KMS-11 (cell line): ENCODE data around the gene BABAM2.
"Not testable (repeated sequence)": the region's sequence is repeated elsewhere in the genome, so short reads cannot be mapped to it uniquely, and the experiment has no call there.

Source experiments
- H2AFZ ChIP-seq: fragments of 200-600 bp; sonication (generic); 2 replicates; pipeline ENCODE4 v1.6.1; 2016; ENCODE audit warnings: antibody characterized with exemption, mixed run types, low read depth
- H3K27ac ChIP-seq: fragments of 200-600 bp; sonication (generic); 2 replicates; pipeline ENCODE4 v1.6.1; 2016; ENCODE audit warnings: mild to moderate bottlenecking, mixed run types
- H3K27me3 ChIP-seq: fragments of 200-600 bp; sonication (generic); 2 replicates; pipeline ENCODE4 v1.6.1; 2017; ENCODE audit warnings: mild to moderate bottlenecking, low read depth, mixed run types, moderate library complexity; ENCODE audit not compliant: insufficient read depth
- H3K36me3 ChIP-seq: fragments of 200-600 bp; sonication (generic); 2 replicates; pipeline ENCODE4 v1.6.1; 2017; ENCODE audit warnings: mild to moderate bottlenecking, mixed run types; ENCODE audit not compliant: insufficient read depth
- H3K4me1 ChIP-seq: fragments of 200-600 bp; sonication (generic); 2 replicates; pipeline ENCODE4 v1.6.1; 2016; ENCODE audit warnings: mild to moderate bottlenecking, low read depth, mixed run types; ENCODE audit not compliant: poor library complexity, severe bottlenecking
- H3K4me2 ChIP-seq: fragments of 200-600 bp; sonication (generic); 2 replicates; pipeline ENCODE4 v1.7.0; 2016; ENCODE audit warnings: mild to moderate bottlenecking, mixed run types
- H3K4me3 ChIP-seq: fragments of 200-600 bp; sonication (generic); IDR thresholded peaks from 2 replicates; pipeline ENCODE4 v1.6.1; 2017; ENCODE audit warnings: low read depth, low read length, mixed read lengths; ENCODE audit not compliant: insufficient read depth
- H3K79me2 ChIP-seq: fragments of 200-600 bp; sonication (generic); 2 replicates; pipeline ENCODE4 v1.6.1; 2016; ENCODE audit warnings: low read depth, mixed run types; ENCODE audit not compliant: insufficient read depth
- H3K9ac ChIP-seq: fragments of 200-600 bp; sonication (generic); 2 replicates; pipeline ENCODE4 v1.6.1; 2016; ENCODE audit warnings: mild to moderate bottlenecking, mixed run types
- H4K20me1 ChIP-seq: fragments of 200-600 bp; sonication (generic); 2 replicates; pipeline ENCODE4 v1.6.1; 2016; ENCODE audit warnings: mild to moderate bottlenecking, mixed run types; ENCODE audit not compliant: insufficient read depth
- CTCF ChIP-seq: fragments of 200-600 bp; sonication (generic); conservative IDR thresholded peaks from 2 replicates; pipeline ENCODE4 v1.6.1; 2017; ENCODE audit warnings: low read depth, mild to moderate bottlenecking, antibody characterized with exemption, low read length, moderate library complexity, mixed read lengths

The BABAM2 gene

GRCh38 chr2:28101892-28102291 lies 211.4 kb downstream of the BABAM2 start:
- Histone ChIP-seq H3K4me3 (no peak overlapping the region), H3K27ac (no peak overlapping the region), H4K20me1 (no peaks in the 10 kb centered on the region), H3K9ac (no peak overlapping the region), H3K4me1 (no peaks in the 10 kb centered on the region), H2AFZ (no peak overlapping the region), H3K36me3 (no peaks in the 10 kb centered on the region), H3K27me3 (no peaks in the 10 kb centered on the region), H3K79me2 (no peaks in the 10 kb centered on the region), H3K4me2 (no peak overlapping the region)
- TF ChIP-seq CTCF = no peak

GRCh38 chr2:28102455-28102874 lies 211.9 kb downstream of the BABAM2 start:
- no peak overlapping the region for H3K27ac ChIP-seq
- no peak overlapping the region for H3K4me2 ChIP-seq
- H4K20me1 ChIP-seq = no peaks in the 10 kb centered on the region
- H3K27me3 ChIP-seq = no peaks in the 10 kb centered on the region
- H3K79me2 ChIP-seq = no peaks in the 10 kb centered on the region
- TF ChIP-seq CTCF = no peak
- no peak overlapping the region for H3K9ac ChIP-seq
- H3K36me3 ChIP-seq = no peaks in the 10 kb centered on the region
- H2AFZ ChIP-seq = no peak overlapping the region
- no peaks in the 10 kb centered on the region for H3K4me1 ChIP-seq
- no peak overlapping the region for H3K4me3 ChIP-seq

- Histone ChIP-seq H4K20me1 (no peaks in the 10 kb centered on the region), H3K4me1 (no peaks in the 10 kb centered on the region), H2AFZ (no peak overlapping the region), H3K4me3 (no peak overlapping the region), H3K4me2 (no peak overlapping the region), H3K9ac (no peak overlapping the region), H3K27me3 (no peaks in the 10 kb centered on the region), H3K27ac (no peak overlapping the region), H3K79me2 (no peaks in the 10 kb centered on the region), H3K36me3 (no peaks in the 10 kb centered on the region)
- no peak for TF ChIP-seq CTCF
Observed at GRCh38 chr2:28103611-28104010, 213.1 kb downstream of the BABAM2 start.

GRCh38 chr2:28108143-28108542 lies 217.6 kb downstream of the BABAM2 start:
- no peak overlapping the region for H3K4me2 ChIP-seq
- no peak overlapping the region for H3K9ac ChIP-seq
- H3K36me3 ChIP-seq = no peaks in the 10 kb centered on the region
- H2AFZ ChIP-seq = no peak overlapping the region
- no peaks in the 10 kb centered on the region for H3K4me1 ChIP-seq
- H3K79me2 ChIP-seq = no peaks in the 10 kb centered on the region
- no peaks in the 10 kb centered on the region for H4K20me1 ChIP-seq
- TF ChIP-seq CTCF = no peak
- H3K4me3 ChIP-seq = no peak overlapping the region
- H3K27ac ChIP-seq = no peak overlapping the region
- no peaks in the 10 kb centered on the region for H3K27me3 ChIP-seq

- not testable (repeated sequence) for H3K4me3 ChIP-seq, H3K79me2 ChIP-seq, H3K36me3 ChIP-seq, H3K9ac ChIP-seq, H3K4me1 ChIP-seq, H3K27ac ChIP-seq, H3K27me3 ChIP-seq, H2AFZ ChIP-seq, H3K4me2 ChIP-seq, H4K20me1 ChIP-seq
Observed at GRCh38 chr2:28113771-28114170, 223.2 kb downstream of the BABAM2 start.
